ENCODE data around the gene MLYCD.

Gene MLYCD

GRCh38 chr16:83954577-83955016 is 55.7 kb downstream of the MLYCD start:
- DNase-seq (ENCODE audit: low spot score): no peak

GRCh38 chr16:83955218-83956130 is 56.6 kb downstream of the MLYCD start:
- peaks cover 10% of the 10 kb centered on the region for H3K4me1 ChIP-seq (ENCODE audit: insufficient read depth, poor library complexity, severe bottlenecking)
- H3K4me3 ChIP-seq (ENCODE audit: severe bottlenecking): no peak overlapping the region
- TF ChIP-seq, protein P1, sequence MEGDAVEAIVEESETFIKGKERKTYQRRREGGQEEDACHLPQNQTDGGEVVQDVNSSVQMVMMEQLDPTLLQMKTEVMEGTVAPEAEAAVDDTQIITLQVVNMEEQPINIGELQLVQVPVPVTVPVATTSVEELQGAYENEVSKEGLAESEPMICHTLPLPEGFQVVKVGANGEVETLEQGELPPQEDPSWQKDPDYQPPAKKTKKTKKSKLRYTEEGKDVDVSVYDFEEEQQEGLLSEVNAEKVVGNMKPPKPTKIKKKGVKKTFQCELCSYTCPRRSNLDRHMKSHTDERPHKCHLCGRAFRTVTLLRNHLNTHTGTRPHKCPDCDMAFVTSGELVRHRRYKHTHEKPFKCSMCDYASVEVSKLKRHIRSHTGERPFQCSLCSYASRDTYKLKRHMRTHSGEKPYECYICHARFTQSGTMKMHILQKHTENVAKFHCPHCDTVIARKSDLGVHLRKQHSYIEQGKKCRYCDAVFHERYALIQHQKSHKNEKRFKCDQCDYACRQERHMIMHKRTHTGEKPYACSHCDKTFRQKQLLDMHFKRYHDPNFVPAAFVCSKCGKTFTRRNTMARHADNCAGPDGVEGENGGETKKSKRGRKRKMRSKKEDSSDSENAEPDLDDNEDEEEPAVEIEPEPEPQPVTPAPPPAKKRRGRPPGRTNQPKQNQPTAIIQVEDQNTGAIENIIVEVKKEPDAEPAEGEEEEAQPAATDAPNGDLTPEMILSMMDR (IDR thresholded peaks at IDR 0.05; ENCODE audit: poor library complexity, severe bottlenecking): no peak
- no peaks in the 10 kb centered on the region for H3K27me3 ChIP-seq (ENCODE audit: insufficient read depth, poor library complexity, severe bottlenecking)
- no peak for DNase-seq (ENCODE audit: low spot score)
- H3K36me3 ChIP-seq (ENCODE audit: low read depth): peaks cover 12% of the 10 kb centered on the region
- no peaks in the 10 kb centered on the region for H3K9me3 ChIP-seq (ENCODE audit: severe bottlenecking)
- no peak for ATAC-seq (ENCODE audit: low read depth)
- no peak overlapping the region for H3K27ac ChIP-seq (ENCODE audit: poor library complexity, severe bottlenecking)

More at GRCh38 chr16:83954577-83955016, 55.7 kb downstream of the MLYCD start:
- TF ChIP-seq, protein P1 (IDR thresholded peaks at IDR 0.05; ENCODE audit: poor library complexity, severe bottlenecking): no peak
- Histone ChIP-seq H3K9me3 (ENCODE audit: severe bottlenecking) (no peaks in the 10 kb centered on the region), H3K36me3 (ENCODE audit: low read depth) (peaks cover 7% of the 10 kb centered on the region), H3K4me1 (ENCODE audit: insufficient read depth, poor library complexity, severe bottlenecking) (peaks cover 10% of the 10 kb centered on the region), H3K27me3 (ENCODE audit: insufficient read depth, poor library complexity, severe bottlenecking) (no peaks in the 10 kb centered on the region), H3K4me3 (ENCODE audit: severe bottlenecking) (no peak overlapping the region), H3K27ac (ENCODE audit: poor library complexity, severe bottlenecking) (no peak overlapping the region)
- 0 out of 3 replicates have a peak, but pooled peaks have one; percentile 17 for ATAC-seq (ENCODE audit: low read depth)

DNA sequence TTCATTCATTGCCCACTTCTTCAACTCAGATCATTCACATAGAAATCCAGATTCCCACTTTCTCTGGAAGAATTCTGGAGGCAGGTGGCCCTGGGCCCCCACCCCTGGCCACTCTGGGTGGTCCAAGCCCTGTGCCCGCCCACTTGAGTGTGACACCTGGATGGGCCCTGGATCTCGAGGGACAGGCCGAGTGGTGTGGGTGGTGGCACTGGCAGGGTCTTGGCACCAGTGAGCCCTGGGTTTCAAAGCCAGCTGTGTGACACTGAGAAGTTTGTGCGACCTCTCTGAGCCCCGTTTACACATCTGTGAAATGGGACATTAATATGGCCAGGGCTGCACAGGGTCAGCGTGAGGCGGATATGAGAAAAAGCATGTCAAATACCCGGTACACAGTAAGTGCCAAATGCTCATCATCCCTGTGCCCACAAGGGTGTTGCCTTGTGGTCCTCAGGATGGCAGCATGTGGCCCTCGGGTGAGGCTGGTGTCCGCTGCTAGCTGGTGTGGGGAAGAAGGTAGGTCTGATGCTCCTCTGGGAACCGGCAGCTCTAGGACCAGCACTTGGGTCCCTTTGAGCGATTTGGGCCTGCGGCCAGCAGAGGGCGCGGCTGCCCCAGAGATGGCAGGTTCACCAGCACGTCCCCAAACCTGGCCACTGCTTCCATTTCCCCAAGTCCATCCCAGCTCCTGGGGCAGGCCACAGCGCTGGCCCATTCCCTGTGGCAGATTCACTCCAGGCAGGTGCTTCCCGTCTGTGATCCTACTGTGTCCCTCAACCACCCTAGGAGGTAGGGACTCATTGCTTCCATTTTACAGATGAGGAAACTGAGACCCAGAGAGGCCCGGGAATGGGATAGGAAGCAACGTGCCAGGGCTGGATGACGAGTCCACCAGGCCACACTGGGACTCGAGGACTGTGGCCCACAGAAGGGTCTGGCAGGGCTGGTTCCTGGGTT is 57.7 kb downstream of the MLYCD start:
- no peak for DNase-seq (ENCODE audit: low spot score)
- H3K4me3 ChIP-seq (ENCODE audit: severe bottlenecking): no peak overlapping the region

DNA sequence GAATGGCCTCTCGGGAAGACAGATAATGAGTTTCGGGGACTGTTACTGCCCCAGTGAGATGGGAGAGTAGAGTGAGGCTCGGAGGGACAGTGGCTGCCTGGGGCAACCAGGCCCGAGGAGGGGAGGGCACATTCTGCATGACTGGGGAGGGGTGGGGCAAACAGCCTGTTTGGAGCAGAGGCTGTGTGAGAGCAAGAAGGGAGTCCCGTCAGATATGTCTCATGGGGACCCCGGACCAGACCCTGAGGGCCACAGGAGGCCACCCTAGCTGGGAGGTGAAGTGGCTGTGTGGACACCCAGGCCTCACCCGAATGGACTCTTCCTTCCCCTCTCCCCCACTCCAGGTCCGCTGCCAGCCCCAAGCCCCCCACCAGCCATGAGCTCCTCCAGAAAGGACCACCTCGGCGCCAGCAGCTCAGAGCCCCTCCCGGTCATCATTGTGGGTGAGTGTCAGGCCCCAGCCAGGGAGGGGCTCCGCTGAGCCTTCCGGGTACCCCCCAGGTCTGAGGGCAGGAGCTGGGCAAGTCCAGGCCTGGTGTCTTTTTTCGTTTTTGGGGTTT is 58.5 kb downstream of the MLYCD start:
- H3K4me3 ChIP-seq (ENCODE audit: severe bottlenecking): no peak overlapping the region
- peaks cover 10% of the 10 kb centered on the region for H3K4me1 ChIP-seq (ENCODE audit: insufficient read depth, poor library complexity, severe bottlenecking)
- H3K9me3 ChIP-seq (ENCODE audit: severe bottlenecking): no peaks in the 10 kb centered on the region
- no peak overlapping the region for H3K27ac ChIP-seq (ENCODE audit: poor library complexity, severe bottlenecking)
- TF ChIP-seq, protein P1 (IDR thresholded peaks at IDR 0.05; ENCODE audit: poor library complexity, severe bottlenecking): no peak
- no peak for ATAC-seq (ENCODE audit: low read depth)
- H3K27me3 ChIP-seq (ENCODE audit: insufficient read depth, poor library complexity, severe bottlenecking): no peaks in the 10 kb centered on the region
- peaks cover 16% of the 10 kb centered on the region for H3K36me3 ChIP-seq (ENCODE audit: low read depth)
- no peak for DNase-seq (ENCODE audit: low spot score)

More for the DNA sequence above, 57.7 kb downstream of the MLYCD start:
- Histone ChIP-seq H3K27ac (ENCODE audit: poor library complexity, severe bottlenecking) (no peak overlapping the region), H3K36me3 (ENCODE audit: low read depth) (peaks cover 12% of the 10 kb centered on the region), H3K27me3 (ENCODE audit: insufficient read depth, poor library complexity, severe bottlenecking) (no peaks in the 10 kb centered on the region), H3K9me3 (ENCODE audit: severe bottlenecking) (no peaks in the 10 kb centered on the region), H3K4me1 (ENCODE audit: insufficient read depth, poor library complexity, severe bottlenecking) (peaks cover 10% of the 10 kb centered on the region)
- peak; percentile 22; the same call in 1 of the 3 replicates for ATAC-seq (ENCODE audit: low read depth)
- TF ChIP-seq, protein P1 (IDR thresholded peaks at IDR 0.05; ENCODE audit: poor library complexity, severe bottlenecking): peak; percentile 88

Measured in RWPE2 (cell line).